Upper lobe of right lung (tissue), 1 donor: ENCODE measurements around the gene GALNT9. TPM values are rescaled to one million over a fixed set of nuclear protein-coding genes. Genes with fewer than 3 reads are reported as not detected.
A peak's percentile ranks its signal among the peaks of the same experiment; 100 is the strongest.

ENCODE experiments used
- ATAC-seq: fragments of 200-7000 bp; cut with Tn5 transposase; one replicate; pipeline ENCODE4 v1.9.1; 2020; ENCODE audit warnings: mild to moderate bottlenecking, moderate library complexity
- DNase-seq: peaks from one replicate; pipeline ENCODE4 v3.0.0-alpha.2; 2020
- H3K27ac ChIP-seq: fragments of 200-600 bp; one replicate; pipeline ENCODE4 v1.8.0; 2022
- H3K27me3 ChIP-seq: fragments of 200-600 bp; one replicate; pipeline ENCODE4 v1.8.0; 2022; ENCODE audit warnings: mild to moderate bottlenecking
- H3K36me3 ChIP-seq: fragments of 200-600 bp; one replicate; pipeline ENCODE4 v1.8.0; 2022
- H3K4me1 ChIP-seq: fragments of 200-600 bp; one replicate; pipeline ENCODE4 v1.8.0; 2022
- H3K4me3 ChIP-seq: fragments of 200-600 bp; one replicate; pipeline ENCODE4 v1.8.0; 2022; ENCODE audit warnings: mild to moderate bottlenecking
- H3K9me3 ChIP-seq: fragments of 200-600 bp; one replicate; pipeline ENCODE4 v1.8.0; 2022
- CTCF ChIP-seq: fragments of 200-600 bp; IDR thresholded peaks from one replicate; pipeline ENCODE4 v1.8.0; 2022; ENCODE audit warnings: antibody characterized with exemption
- intact Hi-C: fragments of 100-400 bp; cut with DNase I; formaldehyde crosslinking; loops from one replicate; pipeline ENCODE4 v1.11.0; 2022
- total RNA-seq: library from RNA; stranded (reverse); fragmentation: NEBNext Ultra II Directional; extraction: Animal tissue kit (Norgen Biotek cat#: 25700); gene quantifications from one replicate; pipeline ENCODE4 v1.2.1, GENCODE V29; 2021
- donor health status: DM: no; HTN: yes; CAD: no; lungs with severe emphysema.

Gene GALNT9
- total RNA-seq, 1 donor from 2014 or later: 1.6 TPM

- Histone ChIP-seq H3K4me3 (no peak overlapping the region), H3K27ac (no peak overlapping the region), H3K36me3 (no peaks in the 10 kb centered on the region), H3K9me3 (no peaks in the 10 kb centered on the region), H3K27me3 (no peaks in the 10 kb centered on the region), H3K4me1 (no peaks in the 10 kb centered on the region)
- DNase-seq: no peak
- no peak for ATAC-seq
- intact Hi-C loops: no loop called here
- no peak for TF ChIP-seq CTCF
Measured at GRCh38 chr12:132239796-132240668, 89.4 kb downstream of the GALNT9 start.

- TF ChIP-seq CTCF: no peak
- H3K36me3 ChIP-seq: no peaks in the 10 kb centered on the region
- no peak overlapping the region for H3K27ac ChIP-seq
- intact Hi-C loops: no loop called here
- no peak for DNase-seq
- ATAC-seq: no peak
- no peaks in the 10 kb centered on the region for H3K9me3 ChIP-seq
- H3K4me3 ChIP-seq: no peak overlapping the region
- H3K27me3 ChIP-seq: no peaks in the 10 kb centered on the region
- H3K4me1 ChIP-seq: no peaks in the 10 kb centered on the region
Measured at GRCh38 chr12:132239392-132239791, 90.0 kb downstream of the GALNT9 start.

- DNase-seq (no peak), ATAC-seq (no peak)
- intact Hi-C loops: no loop called here
Measured at GRCh38 chr12:132238884-132239283, 90.5 kb downstream of the GALNT9 start.

GRCh38 chr12:132238488-132238854 lies 90.9 kb downstream of the GALNT9 start:
- DNase-seq (no peak), ATAC-seq (peak; percentile 29)
- H3K4me3 ChIP-seq: no peak overlapping the region
- TF ChIP-seq CTCF: no peak
- no peak overlapping the region for H3K27ac ChIP-seq
- no peaks in the 10 kb centered on the region for H3K9me3 ChIP-seq
- H3K27me3 ChIP-seq: no peaks in the 10 kb centered on the region
- intact Hi-C loops: no loop called here
- no peaks in the 10 kb centered on the region for H3K36me3 ChIP-seq
- H3K4me1 ChIP-seq: no peaks in the 10 kb centered on the region

More at GRCh38 chr12:132238884-132239283, 90.5 kb downstream of the GALNT9 start:
- Histone ChIP-seq H3K36me3 (no peaks in the 10 kb centered on the region), H3K27ac (no peak overlapping the region), H3K9me3 (no peaks in the 10 kb centered on the region), H3K27me3 (no peaks in the 10 kb centered on the region), H3K4me3 (no peak overlapping the region), H3K4me1 (no peaks in the 10 kb centered on the region)
- TF ChIP-seq CTCF: no peak

- Histone ChIP-seq H3K36me3 (no peaks in the 10 kb centered on the region), H3K9me3 (no peaks in the 10 kb centered on the region), H3K27ac (no peak overlapping the region), H3K4me1 (no peaks in the 10 kb centered on the region), H3K27me3 (no peaks in the 10 kb centered on the region), H3K4me3 (no peak overlapping the region)
- intact Hi-C loops: no loop called here
- DNase-seq: peak; percentile 60
- TF ChIP-seq CTCF: no peak
- peak; percentile 24 for ATAC-seq
Measured at GRCh38 chr12:132237772-132238487, 91.5 kb downstream of the GALNT9 start.
